B cell (primary cell): ENCODE data around the gene NAV2. TPM values are rescaled to one million over a fixed set of nuclear protein-coding genes. Genes with fewer than 3 reads are reported as not detected.

Experiments
- ATAC-seq: fragments of 200-7000 bp; cut with Tn5 transposase; one replicate; pipeline ENCODE4 v1.10.0; 2021; ENCODE audit warnings: low read depth, mild to moderate bottlenecking, moderate number of reproducible peaks, moderate library complexity
- CTCF ChIA-PET: fragments of 350-600 bp; sonication (Branson Sonifier 250); formaldehyde crosslinking; loops from one replicate; lab custom pipeline; 2021; ENCODE audit warnings: antibody characterized with exemption, inconsistent platforms; lab: Charles Lee
- POLR2A ChIA-PET: fragments of 350-600 bp; sonication (Branson Sonifier 250); formaldehyde crosslinking; loops from one replicate; lab custom pipeline; 2021; ENCODE audit warnings: antibody characterized with exemption; lab: Charles Lee
- DNase-seq: peaks from one replicate; pipeline ENCODE4 v3.0.0; 2013
- H2AFZ ChIP-seq: 2 replicates; pipeline ENCODE4 v1.6.1; 2012; ENCODE audit warnings: mild to moderate bottlenecking, low read depth, low read length; ENCODE audit not compliant: insufficient read depth, poor library complexity, severe bottlenecking
- H3K27ac ChIP-seq, 2 donors: 1 replicate in 1 of 2; 2 replicates in 1 of 2; pipeline ENCODE4 v1.5.1; 2012 to 2013; ENCODE audit warnings: low read length in 2 of 2, mild to moderate bottlenecking in 2 of 2, moderate library complexity in 1 of 2
- H3K27me3 ChIP-seq, 4 experiments: fragments of 200-600 bp in 1 of 4; sonication (generic) in 1 of 4; replicated peaks in 1 of 4; 1 replicate in 2 of 4; 2 replicates in 2 of 4; pipeline versions ENCODE4 v1.6.1 to v1.7.0; 2013 to 2016; ENCODE audit warnings: low read length in 3 of 4, mild to moderate bottlenecking in 2 of 4, mixed read lengths in 1 of 4, moderate library complexity in 1 of 4; ENCODE audit not compliant: insufficient read depth in 4 of 4, control insufficient read depth in 3 of 4; ENCODE audit errors: control extremely low read depth in 1 of 4
- H3K36me3 ChIP-seq, 2 experiments: replicated peaks in 1 of 2; 1 replicate in 1 of 2; 2 replicates in 1 of 2; pipeline versions ENCODE4 v1.6.1 to v1.7.1; 2013; ENCODE audit warnings: low read length in 1 of 2; ENCODE audit not compliant: insufficient read depth in 2 of 2, control insufficient read depth in 1 of 2; ENCODE audit errors: control extremely low read depth in 1 of 2, extremely low read depth in 1 of 2
- H3K4me1 ChIP-seq, 2 donors: fragments of 200-600 bp in 1 of 2; sonication (generic) in 1 of 2; 1 replicate in 1 of 2; 2 replicates in 1 of 2; pipeline versions ENCODE4 v1.5.1 to v1.6.1; 2013 to 2017; ENCODE audit warnings: low read length in 2 of 2; ENCODE audit not compliant: control insufficient read depth in 2 of 2, insufficient read depth in 2 of 2
- H3K4me2 ChIP-seq: replicated peaks from 2 replicates; pipeline ENCODE3; 2012; ENCODE audit warnings: mild to moderate bottlenecking, low read depth, low read length; ENCODE audit not compliant: poor library complexity, severe bottlenecking
- H3K4me3 ChIP-seq, 5 experiments: fragments of 200-600 bp in 1 of 5; sonication (generic) in 1 of 5; 1 replicate in 3 of 5; 2 replicates in 2 of 5; pipeline versions ENCODE4 v1.5.1 to v1.7.0; 2011 to 2016; ENCODE audit warnings: low read length in 4 of 5, mild to moderate bottlenecking in 4 of 5, low read depth in 2 of 5, control low read depth in 1 of 5, moderate library complexity in 1 of 5; ENCODE audit not compliant: insufficient read depth in 1 of 5; ENCODE audit errors: control extremely low read depth in 1 of 5, extremely low read depth in 1 of 5
- H3K79me2 ChIP-seq: fragments of 200-600 bp; sonication (generic); one replicate; pipeline ENCODE4 v1.6.0; 2016; ENCODE audit warnings: low read length; ENCODE audit not compliant: control insufficient read depth, insufficient read depth
- H3K9ac ChIP-seq: fragments of 200-600 bp; sonication (generic); 2 replicates; pipeline ENCODE4 v1.6.1; 2017; ENCODE audit warnings: mild to moderate bottlenecking, low read length, moderate library complexity
- H3K9me3 ChIP-seq, 3 donors: one replicate each; pipeline versions ENCODE4 v1.6.1 to v1.7.1; 2013; ENCODE audit warnings: low read length in 2 of 3; ENCODE audit not compliant: control insufficient read depth in 2 of 3, insufficient read depth in 1 of 3; ENCODE audit errors: control extremely low read depth in 1 of 3
- H4K20me1 ChIP-seq: 2 replicates; pipeline ENCODE4 v1.6.0; 2012; ENCODE audit warnings: mild to moderate bottlenecking, low read length; ENCODE audit not compliant: insufficient read depth, control insufficient read depth, poor library complexity, severe bottlenecking
- H3K27ac Mint-ChIP-seq: one replicate; pipeline ENCODE4 v1.8.0; 2021; ENCODE audit warnings: mixed read lengths
- H3K27me3 Mint-ChIP-seq: one replicate; pipeline ENCODE4 v1.8.0; 2021; ENCODE audit warnings: mixed read lengths
- H3K4me1 Mint-ChIP-seq: one replicate; pipeline ENCODE4 v1.8.0; 2021; ENCODE audit warnings: mixed read lengths
- H3K4me3 Mint-ChIP-seq: one replicate; pipeline ENCODE4 v1.8.0; 2021; ENCODE audit warnings: mixed read lengths
- H3K9me3 Mint-ChIP-seq: one replicate; pipeline ENCODE4 v1.8.0; 2022; ENCODE audit warnings: mixed read lengths; ENCODE audit not compliant: insufficient read depth
- CTCF ChIP-seq: fragments of 200-600 bp; IDR thresholded peaks from one replicate; pipeline ENCODE4 v1.8.0; 2022; ENCODE audit warnings: antibody characterized with exemption, mild to moderate bottlenecking
- EZH2 ChIP-seq: IDR thresholded peaks from 2 replicates; pipeline ENCODE4 v1.6.1; 2012; ENCODE audit warnings: borderline replicate concordance, low read depth, mild to moderate bottlenecking, moderate library complexity, low read length; ENCODE audit not compliant: insufficient read depth, poor library complexity, severe bottlenecking
- WGBS: methylation state at CpG from one replicate; pipeline ENCODE4 v1.1.5; 2013; ENCODE audit warnings: missing lambda C conversion rate; ENCODE audit not compliant: insufficient coverage; 5-methylcytosine and 5-hydroxymethylcytosine counted together
- intact Hi-C: fragments of 100-400 bp; cut with micrococcal nuclease; formaldehyde crosslinking; loops from one replicate; pipeline ENCODE4 v1.10.0; 2022
- polyA plus RNA-seq: library from polyadenylated mRNA; depleted of rRNA; stranded (reverse); fragments of >200 nt; gene quantifications from 2 replicates; pipeline ENCODE4 v1.2.3, GENCODE V29; 2012
- total RNA-seq, 2 donors: library from RNA; stranded (reverse); fragments of 120-200 nt in 1 of 2; gene quantifications; 1 replicate in 1 of 2; 2 replicates in 1 of 2; pipeline versions ENCODE4 v1.2.3 to v1.2.4, GENCODE V29; 2013 to 2022

Gene NAV2
- total and polyA plus RNA-seq, 2 donors (not counting 1 experiment from before 2014, with no cell fraction given), result 0.82 to 22.2 TPM

- Histone ChIP-seq H3K27ac (no peak overlapping the region), H3K4me3 (no peak overlapping the region), H4K20me1 (no peaks in the 10 kb centered on the region), H3K9me3 (no peaks in the 10 kb centered on the region), H3K4me1 (no peaks in the 10 kb centered on the region), H3K27me3 (peaks cover 0 to 4% (median 0%) of the 10 kb centered on the region in 4 experiments), H3K79me2 (no peaks in the 10 kb centered on the region), H2AFZ (no peak overlapping the region), H3K9ac (no peak overlapping the region), H3K36me3 (no peaks in the 10 kb centered on the region), H3K4me2 (no peak overlapping the region)
- 93% methylated on average over 6 of the region's 12 CpGs for WGBS
- no peak overlapping the region for H3K4me3 Mint-ChIP-seq
- POLR2A ChIA-PET, result no interaction called here
- CTCF ChIA-PET, result no interaction called here
- H3K9me3 Mint-ChIP-seq, result no peaks in the 10 kb centered on the region
- intact Hi-C loops, result no loop called here
- DNase-seq, result no peak
- H3K27me3 Mint-ChIP-seq, result peaks cover 35% of the 10 kb centered on the region
- H3K27ac Mint-ChIP-seq, result no peak overlapping the region
- TF ChIP-seq CTCF (no peak), EZH2 (no peak)
- no peaks in the 10 kb centered on the region for H3K4me1 Mint-ChIP-seq
- no peak for ATAC-seq
Measured at GRCh38 chr11:20002312-20003216, 289.9 kb downstream of the NAV2 start.

- H3K4me1 ChIP-seq, result no peaks in the 10 kb centered on the region
- H3K9me3 ChIP-seq, result no peaks in the 10 kb centered on the region
- Mint-ChIP-seq H3K4me1 (no peaks in the 10 kb centered on the region), H3K27ac (no peak overlapping the region), H3K4me3 (no peak overlapping the region), H3K9me3 (no peaks in the 10 kb centered on the region), H3K27me3 (peaks cover 32% of the 10 kb centered on the region)
- CTCF ChIA-PET, result no interaction called here
- no peak overlapping the region for H3K27ac ChIP-seq
- H3K4me3 ChIP-seq, result no peak overlapping the region
- no peaks in the 10 kb centered on the region for H3K36me3 ChIP-seq
- intact Hi-C loops, result no loop called here
- TF ChIP-seq CTCF (no peak), EZH2 (no peak)
- no peak overlapping the region for H2AFZ ChIP-seq
- WGBS, result 63% methylated on average over 4 of the region's 4 CpGs
- H4K20me1 ChIP-seq, result no peaks in the 10 kb centered on the region
- H3K79me2 ChIP-seq, result no peaks in the 10 kb centered on the region
- POLR2A ChIA-PET, result no interaction called here
- peaks cover 0 to 5% (median 0%) of the 10 kb centered on the region in 4 experiments for H3K27me3 ChIP-seq
- no peak overlapping the region for H3K4me2 ChIP-seq
- DNase-seq (no peak), ATAC-seq (no peak)
- H3K9ac ChIP-seq, result no peak overlapping the region
Measured at GRCh38 chr11:20003351-20003750, 290.7 kb downstream of the NAV2 start.
